ENCODE data around the gene RIMS1.

The RIMS1 gene

DNA sequence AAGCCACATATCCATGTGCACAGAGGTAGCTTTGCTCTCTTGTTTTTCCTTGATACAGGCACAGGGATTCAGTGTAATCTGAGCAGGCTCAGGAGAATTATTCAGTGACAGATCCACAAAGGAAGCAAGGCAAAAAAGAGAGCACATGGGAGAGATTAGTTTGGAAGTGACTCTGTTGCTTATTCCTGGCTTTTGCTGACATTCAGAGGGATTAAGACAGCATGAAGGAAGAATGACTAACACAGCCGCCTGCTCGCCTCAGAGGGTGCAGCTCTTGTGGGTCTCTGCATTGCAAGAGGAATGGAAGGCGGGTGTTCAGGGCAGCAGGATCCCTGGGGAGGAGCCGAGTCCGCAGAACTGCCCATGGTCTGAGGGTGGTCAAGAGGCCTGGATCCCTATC, 532.1 kb downstream of the RIMS1 start:
- DNase-seq, result no peak

DNA sequence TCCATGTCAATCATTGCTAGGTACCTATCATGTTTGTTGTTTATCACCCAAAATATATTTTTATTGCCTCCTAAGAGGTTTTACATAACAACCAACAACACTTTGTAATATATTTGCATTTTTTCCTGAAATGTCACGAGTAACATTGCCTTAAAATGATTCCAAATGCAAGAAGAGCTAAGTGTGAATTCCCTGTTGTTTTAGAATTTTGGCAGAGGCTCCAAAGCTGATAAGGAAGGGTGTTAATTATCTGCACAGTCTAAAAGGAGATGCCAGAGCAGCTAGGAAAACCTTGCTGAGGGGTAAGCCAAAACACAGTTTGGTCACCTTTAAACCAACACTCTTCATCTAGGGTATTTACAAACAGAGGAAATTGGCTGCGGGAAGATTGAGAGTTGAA, 533.6 kb downstream of the RIMS1 start:
- DNase-seq, result no peak

DNA sequence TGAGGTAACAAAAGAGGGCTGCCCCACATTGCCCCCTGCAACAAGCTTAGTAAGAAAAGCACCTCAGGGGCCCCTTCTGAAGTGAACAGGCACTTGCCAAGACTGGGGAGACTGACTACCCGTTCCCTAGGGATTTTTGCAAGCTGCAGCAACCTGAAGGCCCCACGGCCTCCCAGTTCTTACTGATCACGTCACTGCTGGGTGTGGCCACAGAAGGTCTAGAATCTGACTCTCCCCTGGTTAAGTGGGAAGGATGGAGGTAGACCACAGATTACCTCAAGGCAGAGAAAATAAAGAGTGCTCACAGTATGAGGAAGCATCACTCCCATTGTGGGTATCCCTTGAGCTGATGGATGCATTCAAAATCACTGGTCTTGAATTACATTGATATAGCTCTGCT, 534.1 kb downstream of the RIMS1 start:
- DNase-seq, result no peak

GRCh38 chr6:72421387-72421786, 535.0 kb downstream of the RIMS1 start:
- DNase-seq, result no peak

- DNase-seq, result no peak
Measured at GRCh38 chr6:72422171-72422570, 535.8 kb downstream of the RIMS1 start.

DNA sequence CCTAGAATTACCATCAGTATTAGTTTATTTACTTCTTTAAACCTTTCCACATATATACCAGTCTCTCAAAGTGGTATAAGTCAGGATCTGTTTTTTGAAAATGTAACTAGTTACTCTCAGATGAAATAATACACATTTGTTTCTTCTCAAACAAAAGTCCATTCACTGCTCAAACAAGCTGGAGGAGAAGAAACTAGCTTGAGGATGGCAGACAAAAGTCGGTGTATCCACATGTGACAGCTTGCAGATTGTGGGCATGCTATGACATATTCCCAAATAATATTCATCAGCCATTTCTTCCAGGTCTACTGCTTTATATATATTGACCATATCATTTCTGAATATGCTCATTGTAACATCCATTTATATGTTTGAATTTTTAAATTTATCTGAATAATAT, 538.1 kb downstream of the RIMS1 start:
- DNase-seq, result no peak

GRCh38 chr6:72425003-72425681, 538.8 kb downstream of the RIMS1 start:
- no peak for DNase-seq

DNA sequence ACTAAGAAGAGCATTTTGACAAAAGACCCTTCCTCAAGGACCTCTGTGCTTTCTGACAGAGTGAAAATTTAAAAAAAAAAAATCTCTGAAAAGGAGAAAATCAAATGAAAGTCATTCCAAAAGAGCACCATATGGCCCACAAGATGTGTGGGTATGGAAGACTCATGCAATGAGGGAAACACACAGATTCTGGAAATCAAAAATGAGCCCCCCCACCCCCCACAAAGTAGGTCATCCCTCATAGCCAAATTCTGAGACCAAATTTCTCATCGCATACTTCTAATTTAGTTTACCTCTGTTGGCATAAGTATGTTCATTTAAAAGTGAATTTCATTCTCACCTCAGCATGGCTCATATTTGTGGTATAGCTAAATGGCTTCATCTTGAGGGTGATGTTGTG, 554.3 kb downstream of the RIMS1 start:
- no peak for DNase-seq

- DNase-seq, result no peak
Measured at GRCh38 chr6:72446430-72446829, 560.1 kb downstream of the RIMS1 start.

All from cerebellar nuclear complex (tissue), 1 donor.